Right ventricle myocardium superior (tissue), 1 donor: ENCODE data around the gene PDGFA. TPM values are rescaled to one million over a fixed set of nuclear protein-coding genes. Genes with fewer than 3 reads are reported as not detected.
A peak's percentile ranks its signal among the peaks of the same experiment; 100 is the strongest.

ENCODE experiments used
- ATAC-seq: fragments of 200-7000 bp; cut with Tn5 transposase; one replicate; pipeline ENCODE4 v1.9.1; 2020; ENCODE audit warnings: mild to moderate bottlenecking; ENCODE audit not compliant: poor library complexity
- DNase-seq: peaks from one replicate; pipeline ENCODE4 v3.0.0-alpha.2; 2020
- intact Hi-C: fragments of 100-400 bp; cut with DNase I; formaldehyde crosslinking; loops from one replicate; pipeline ENCODE4 v1.11.2; 2022
- total RNA-seq: library from RNA; stranded (reverse); fragmentation: NEBNext Ultra II Directional; extraction: Animal tissue kit (Norgen Biotek cat#: 25700); gene quantifications from one replicate; pipeline ENCODE4 v1.2.1, GENCODE V29; 2021
- donor health status: DM: no; HTN: yes; CAD: no; lungs with severe emphysema.

The PDGFA gene
- total RNA-seq, 1 donor from 2014 or later = 34.5 TPM

DNA sequence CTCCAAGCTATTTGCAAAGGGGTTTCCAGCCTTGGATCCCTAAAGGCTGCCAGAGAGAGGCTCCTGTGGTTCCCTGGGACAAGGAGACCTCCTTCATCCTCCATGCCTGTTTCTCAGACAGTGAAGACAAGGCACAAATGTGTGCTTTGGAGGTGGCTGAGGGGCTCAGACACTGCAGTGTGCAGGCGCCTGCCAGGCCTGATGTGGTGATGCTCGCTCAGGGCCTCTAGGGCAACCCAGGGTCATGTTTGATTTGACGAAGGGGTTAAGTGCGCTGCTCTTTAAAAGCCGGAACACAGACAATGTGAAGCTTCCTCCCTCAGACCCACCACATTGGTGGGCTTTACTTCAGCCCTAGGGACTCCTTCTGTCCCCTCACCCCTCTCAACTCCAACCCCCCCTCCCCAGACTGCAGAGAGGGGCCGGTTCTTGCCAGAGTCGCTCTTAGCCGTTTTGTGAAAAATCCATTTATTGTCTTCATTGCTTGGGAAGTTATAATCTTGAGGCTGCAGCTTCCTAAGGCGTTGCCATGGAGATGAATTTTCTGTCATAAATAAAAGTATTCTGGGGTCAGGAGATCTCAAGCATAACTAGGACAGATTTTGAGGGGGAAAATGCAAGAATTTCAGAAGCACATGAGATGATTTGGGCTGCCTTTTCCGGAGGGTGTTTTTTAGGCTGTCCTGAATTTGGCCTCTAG is 35.8 kb downstream of the PDGFA start:
- intact Hi-C loops = no loop called here
- DNase-seq = peak; percentile 30
- ATAC-seq = no peak

DNA sequence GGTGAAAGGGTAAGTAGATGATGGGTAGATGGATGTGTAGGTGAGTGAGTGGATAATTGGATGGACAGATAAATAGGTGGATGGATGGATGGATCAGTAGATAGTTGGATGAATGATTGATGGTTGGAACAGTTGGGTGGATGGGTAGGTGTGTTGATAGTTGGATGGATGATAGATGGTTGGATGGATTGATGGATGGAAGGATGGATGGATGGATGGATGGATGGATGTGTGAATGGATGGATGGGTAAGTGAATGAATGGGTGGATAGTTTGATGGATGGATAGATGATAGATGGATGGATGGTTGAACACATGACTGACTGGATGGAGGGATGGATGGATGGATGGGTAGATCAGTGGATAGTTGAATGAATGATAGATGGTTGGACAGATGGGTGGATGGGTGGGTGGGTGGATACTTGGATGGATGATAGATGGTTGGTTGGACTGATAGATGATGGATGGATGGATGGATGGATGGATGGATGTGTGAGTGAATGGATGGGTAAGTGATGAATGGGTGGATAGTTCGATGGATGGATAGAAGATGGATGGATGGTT is 37.0 kb downstream of the PDGFA start:
- ATAC-seq (no peak), DNase-seq (no peak)
- intact Hi-C loops = no loop called here

DNA sequence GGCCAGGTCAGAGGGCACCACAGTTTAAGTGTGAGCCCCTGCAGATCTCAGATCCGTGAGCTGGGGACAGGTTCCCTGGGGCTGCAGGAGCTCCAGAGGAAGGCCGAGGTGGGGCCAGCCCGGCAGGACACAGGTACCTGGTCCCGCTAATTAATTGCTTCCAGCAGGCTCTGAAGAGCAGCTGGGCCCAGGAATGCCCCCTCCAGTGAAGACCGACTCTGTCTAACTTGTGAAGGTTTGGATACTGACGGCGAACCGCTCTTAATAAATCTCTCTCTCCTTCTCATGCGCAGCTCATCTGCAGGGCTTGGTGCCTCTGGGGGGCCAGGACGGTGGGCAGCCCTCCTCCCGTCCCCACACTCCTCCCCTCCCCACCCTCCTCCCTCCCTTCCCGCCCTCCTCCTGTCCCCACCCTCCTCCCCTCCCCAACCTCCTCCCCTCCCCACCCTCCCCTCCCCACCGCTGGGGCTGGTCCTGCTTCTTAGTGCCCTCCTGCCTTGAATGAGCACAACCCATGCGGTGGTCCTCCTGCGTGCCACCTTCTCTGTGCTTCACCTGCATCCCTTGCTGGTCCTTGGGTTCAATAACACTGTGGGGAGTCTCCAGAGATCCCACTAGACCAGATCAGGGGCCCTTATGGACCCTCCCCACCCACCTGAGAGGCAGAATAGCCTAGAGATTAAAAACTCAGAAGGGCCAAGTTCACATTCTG is 38.3 kb downstream of the PDGFA start:
- intact Hi-C loops = no loop called here

DNA sequence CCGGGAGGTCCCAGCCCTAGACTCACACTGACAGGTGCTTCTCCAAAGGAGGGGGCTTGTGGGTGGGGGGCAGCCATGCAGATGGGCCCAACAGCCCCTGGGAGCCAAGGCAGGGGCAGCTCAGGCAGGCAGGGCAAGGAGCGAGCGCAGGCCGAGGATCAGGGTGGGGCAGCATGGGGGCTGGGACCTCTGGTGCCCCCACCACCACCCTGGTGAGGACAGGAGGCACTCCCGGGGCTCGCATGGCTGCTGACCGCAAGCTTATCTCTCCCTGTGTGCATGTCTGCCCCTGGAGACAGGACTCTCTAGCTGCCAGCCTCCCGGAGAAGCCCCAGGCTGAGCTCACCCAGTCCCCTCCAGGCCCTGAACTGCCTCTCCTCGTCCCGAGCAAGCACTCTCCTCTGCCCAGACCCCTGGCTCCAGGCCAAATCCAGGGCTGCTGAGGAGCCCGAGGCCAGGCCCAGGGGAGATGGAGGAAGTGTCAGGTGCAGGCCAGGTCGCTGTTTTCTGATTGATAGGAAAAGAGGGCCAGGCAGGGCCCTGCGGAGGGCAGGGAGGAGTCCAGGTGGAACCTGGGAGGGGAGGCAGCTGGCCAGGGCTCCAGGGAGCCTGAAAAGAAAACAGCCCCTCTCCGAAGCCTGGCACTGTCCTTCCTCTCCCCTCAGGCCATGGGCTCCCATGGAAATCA is 39.0 kb downstream of the PDGFA start:
- ATAC-seq = no peak
- intact Hi-C loops = no loop called here
- DNase-seq = peak; percentile 44

More for the DNA sequence above, 38.3 kb downstream of the PDGFA start:
- no peak for DNase-seq
- no peak for ATAC-seq

DNA sequence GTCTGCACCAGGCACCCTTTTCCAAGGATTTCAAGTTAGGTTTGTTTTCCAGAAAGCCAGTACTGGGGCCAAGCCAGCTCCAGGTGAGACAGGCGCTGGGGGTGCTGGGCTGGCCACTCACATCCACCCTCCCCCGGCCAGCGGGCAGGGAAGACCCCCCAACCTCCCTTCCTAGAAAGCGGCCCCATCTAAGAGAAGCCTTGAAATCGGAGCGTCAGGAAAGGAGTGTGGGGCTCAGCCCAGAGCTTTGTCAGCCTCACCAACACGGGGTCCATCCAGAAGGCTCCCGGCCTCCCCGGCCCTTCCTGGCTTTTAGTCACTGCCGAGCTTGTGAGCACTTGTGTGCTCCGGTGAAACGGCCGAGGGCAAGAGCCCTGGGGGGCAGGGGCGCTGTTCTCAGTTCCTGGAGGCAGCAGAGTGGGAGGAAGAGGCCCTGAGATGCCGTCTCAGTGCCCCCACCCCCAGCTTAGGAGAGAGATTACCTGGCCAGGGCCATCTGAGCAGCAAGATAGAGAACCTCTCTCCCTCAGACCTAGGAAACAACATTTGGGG is 39.6 kb downstream of the PDGFA start:
- DNase-seq (peak; percentile 20), ATAC-seq (no peak)
- intact Hi-C loops = no loop called here

DNA sequence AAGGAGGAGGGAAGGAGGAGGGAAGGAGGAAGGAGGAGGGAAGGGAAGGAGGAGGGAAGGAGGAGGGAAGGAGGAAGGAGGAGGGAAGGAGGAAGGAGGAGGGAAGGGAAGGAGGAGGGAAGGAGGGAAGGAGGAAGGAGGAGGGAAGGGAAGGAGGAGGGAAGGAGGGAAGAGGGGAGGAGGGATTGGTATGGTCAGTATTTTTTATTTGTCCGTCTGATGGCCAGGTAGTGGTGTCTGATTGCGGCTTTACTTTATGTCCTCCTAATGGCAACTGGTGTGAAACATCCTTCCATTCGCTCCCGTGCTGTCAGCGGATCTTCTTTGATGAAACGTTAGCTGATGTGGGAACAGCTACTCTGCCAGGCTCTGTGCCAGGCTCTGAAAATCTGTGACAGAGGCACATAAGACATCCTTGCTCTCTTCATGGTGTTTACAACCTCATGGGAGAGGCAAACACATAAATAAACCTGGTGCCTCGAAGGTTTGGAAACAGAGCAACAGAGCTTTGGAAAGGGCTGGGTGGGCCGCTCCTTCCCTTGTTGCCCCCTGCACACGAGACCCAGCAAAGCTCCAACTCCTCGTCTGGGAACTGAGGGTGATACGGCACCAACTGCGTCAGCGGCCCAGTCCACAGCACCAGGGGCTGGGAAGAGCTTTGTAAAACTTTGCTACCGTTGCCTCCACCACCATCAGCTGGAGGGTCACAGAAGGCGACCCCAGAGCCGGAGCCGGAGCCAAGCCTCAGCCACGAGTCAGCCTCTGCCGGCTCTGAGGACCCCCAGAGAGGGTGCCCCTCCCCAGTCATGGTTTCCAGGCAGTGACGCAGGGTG is 40.3 kb downstream of the PDGFA start:
- intact Hi-C loops = no loop called here
- no peak for ATAC-seq
- peak; percentile 22 for DNase-seq

DNA sequence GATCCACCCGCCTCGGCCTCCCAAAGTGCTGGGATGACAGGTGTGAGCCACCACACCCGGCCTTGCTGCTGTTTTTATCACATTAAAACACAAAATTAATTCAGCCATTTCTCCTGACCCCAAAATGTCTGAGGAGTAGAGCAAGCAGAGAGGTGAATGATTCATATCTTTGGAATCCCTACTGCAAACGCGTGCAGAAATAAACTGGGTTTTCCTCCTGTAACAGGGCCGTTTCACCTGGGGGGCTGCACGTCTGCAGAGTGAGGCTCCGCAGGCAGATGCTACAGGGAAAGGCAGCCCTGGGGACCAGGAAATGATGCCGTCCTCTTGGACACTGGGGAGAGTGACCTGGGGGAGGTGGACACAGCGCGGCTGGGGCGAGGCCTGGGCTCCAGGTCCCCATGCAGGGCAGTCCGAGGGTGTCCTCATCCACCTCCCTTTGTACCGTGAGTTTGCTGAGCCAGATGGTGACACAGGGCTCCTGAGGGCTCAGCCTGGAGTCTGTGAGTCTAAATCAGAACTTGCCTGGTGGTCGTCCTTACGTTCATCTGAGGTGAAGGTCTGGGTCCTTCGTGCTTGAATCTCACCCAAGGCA is 41.9 kb downstream of the PDGFA start:
- intact Hi-C loops = no loop called here
- ATAC-seq (no peak), DNase-seq (peak; percentile 20)

DNA sequence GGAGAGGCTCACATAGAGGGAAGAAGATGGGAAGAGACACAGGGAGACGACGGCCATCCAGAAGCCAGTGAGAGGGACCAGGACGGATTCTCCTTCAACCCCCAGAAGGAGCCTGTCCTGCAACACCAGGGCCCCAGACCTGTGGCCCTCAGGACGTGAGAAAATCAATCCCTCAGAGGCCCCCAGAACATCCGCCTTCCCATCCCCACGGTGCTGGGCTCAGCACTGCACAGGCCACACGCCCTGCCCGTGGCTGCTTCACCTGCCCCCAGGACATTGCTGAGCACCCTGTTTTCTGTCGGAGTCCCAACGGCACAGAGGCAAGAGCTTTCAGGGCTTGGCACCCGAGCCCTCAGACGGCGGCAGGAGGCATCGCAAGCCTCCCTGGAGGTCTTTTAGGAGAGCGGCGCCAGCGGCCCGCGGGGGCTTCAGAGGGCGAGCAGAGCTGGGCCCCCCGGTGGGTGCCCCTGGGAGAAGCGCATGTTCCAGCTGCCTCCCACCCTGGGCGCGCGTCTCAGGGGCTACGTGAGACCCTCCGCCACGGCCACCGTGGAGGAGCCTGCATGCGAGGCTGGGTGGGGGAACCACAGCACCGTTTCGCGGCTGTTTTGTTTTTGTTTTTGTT is 42.8 kb downstream of the PDGFA start:
- peak; percentile 29 for DNase-seq
- intact Hi-C loops = no loop called here
- no peak for ATAC-seq

DNA sequence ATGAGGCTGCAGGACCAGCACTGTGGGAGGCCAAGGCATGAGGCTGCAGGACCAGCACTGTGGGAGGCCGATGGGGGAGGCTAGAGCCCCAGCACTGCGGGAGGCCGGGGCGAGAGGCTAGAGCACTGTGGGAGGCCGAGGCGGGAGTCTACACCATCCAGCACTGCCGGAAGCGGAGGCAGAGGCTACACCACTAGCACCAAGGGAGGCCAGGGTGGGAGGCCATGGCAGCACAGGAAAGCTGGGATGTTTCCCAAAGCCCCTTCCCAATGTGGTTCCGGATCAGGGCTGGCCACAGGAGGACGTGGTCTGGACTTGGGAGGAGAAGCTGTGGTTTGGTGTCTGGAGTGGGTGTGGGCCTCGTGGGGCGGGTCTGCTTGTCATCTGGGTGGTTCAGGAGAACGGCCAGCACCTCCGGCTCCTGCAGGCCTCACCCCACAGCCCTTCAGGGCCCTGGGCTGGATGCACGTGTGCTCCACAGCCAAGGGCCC is 43.6 kb downstream of the PDGFA start:
- ATAC-seq (no peak), DNase-seq (peak; percentile 18)
- intact Hi-C loops = no loop called here

DNA sequence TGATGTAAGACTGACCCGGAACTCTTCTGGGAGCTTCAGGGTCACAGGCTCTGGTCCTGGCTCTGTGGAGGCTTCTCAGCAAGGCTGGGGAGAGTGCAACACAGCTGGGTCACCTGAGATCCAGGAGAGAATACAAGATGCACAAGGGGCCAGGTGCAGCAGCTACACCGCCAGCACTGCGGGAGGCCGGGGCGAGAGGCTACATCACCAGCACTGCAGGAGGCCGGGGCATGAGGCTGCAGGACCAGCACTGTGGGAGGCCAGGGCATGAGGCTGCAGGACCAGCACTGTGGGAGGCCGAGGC is 44.3 kb downstream of the PDGFA start:
- DNase-seq (peak; percentile 13), ATAC-seq (no peak)
- intact Hi-C loops = no loop called here

DNA sequence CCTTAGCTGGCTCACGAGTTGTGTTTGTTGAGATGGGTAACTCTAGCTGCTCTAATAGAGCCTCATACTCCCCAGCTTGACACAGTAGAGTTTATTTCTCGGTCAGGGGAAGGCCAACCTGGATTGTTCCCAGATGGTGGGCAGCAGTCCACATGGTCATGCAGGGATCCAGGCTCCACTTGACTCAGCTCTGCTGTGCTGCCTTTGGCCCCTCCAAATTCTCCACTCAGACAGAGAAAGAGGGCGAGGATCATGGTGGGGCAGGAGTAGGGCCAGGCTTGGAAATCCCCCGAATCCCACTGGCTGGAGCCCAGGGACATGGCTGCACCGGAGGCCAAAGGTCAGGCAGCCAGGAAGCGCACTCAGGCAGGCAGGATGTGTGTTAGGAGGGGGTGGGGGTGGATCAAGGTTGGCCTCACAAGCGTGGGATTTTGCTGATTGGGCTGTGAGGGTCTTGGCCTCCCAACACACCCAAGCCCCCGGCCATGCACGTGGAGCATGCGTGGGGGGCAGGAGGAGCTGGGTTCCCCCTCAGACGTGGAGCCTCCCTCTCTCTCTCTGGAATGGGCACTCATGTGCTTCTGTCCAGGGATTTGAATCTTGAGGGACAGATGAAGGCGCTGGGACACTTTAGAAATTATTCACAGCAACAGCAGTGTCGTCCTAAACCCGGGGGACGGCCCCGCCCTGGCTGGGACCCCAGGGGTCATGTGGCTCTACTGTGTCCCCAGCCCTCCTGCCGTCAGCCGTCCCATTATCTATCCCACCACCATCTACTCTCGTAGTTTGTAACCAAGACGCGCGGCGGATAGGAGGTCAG is 44.8 kb downstream of the PDGFA start:
- peak; percentile 20 for DNase-seq
- ATAC-seq = no peak
- intact Hi-C loops = no loop called here

DNA sequence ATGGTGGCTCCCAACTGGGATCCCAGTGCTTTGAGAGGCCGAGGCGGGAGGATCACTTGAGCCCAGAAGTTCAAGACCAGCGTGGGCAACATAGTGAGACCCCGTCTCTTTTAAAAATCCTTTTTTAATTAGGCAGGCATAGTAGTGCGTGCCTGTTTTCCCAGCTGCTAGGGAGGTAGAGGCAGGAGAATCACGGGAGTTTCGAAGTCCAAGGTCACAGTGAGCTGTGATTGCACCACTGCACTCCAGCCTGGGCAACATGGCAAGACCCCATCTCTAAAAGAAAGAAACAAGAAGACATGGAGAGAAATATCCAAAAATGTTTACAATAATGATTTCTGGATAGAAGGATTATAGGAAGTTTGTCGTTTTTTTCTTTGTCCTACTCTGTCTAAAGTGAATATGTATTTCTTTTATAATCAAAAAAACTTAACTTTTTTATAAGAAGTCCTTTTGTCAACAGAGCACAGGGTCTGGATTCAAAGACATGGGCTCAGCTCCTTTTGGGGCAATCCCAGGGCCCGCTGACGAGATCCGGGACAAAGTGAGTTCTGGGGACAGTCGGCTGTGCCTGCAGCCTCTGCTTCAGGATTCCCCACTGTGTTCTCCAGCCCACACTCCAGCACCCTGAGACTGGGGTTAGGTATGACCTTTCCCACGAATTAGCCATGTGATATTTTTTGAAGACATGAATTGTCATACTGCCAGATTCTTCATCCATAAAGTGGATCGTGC is 45.6 kb downstream of the PDGFA start:
- intact Hi-C loops = no loop called here
- ATAC-seq (no peak), DNase-seq (no peak)

DNA sequence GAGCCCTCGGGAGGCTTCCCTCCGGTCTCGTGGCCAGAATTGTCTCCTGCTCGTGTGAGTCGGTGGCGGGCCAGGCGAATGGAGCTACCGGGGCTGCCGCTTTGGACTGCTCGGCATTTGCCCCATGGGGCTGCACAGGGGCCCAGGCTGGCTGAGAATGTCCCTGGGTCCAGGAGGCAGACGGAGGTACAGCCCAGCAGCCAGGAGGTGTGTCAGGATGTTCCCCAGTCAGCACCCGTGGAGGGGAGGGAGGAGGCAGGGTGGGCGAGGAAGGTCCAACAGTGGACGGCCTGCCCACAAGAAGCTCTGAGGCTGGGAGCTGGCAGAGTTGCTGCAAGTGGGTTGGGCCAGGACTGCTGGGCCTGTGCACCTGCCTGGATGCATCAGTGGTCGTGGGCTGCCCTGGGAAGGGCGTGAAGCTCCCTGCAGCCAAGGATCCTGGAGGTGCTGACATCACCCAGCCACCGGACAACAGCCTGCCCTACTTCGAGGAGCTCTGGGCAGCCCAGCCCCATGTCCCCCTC is 46.4 kb downstream of the PDGFA start:
- DNase-seq (peak; percentile 29), ATAC-seq (no peak)
- intact Hi-C loops = no loop called here

DNA sequence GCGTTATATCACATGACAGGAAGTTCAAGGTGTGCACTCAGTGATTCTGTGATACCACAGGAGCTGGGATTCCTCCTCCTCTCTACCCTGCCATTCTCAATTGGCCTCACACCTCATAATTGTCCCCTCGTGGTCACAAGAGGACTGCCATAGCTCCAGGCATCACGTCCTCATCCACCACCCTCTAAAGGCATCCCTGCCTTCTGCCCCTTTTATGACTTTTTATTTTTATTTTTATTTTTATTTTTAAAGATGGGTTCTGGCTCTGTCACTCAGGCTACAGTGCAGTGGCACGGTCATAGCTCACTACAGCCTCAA is 47.0 kb downstream of the PDGFA start:
- ATAC-seq (no peak), DNase-seq (no peak)
- intact Hi-C loops = no loop called here

DNA sequence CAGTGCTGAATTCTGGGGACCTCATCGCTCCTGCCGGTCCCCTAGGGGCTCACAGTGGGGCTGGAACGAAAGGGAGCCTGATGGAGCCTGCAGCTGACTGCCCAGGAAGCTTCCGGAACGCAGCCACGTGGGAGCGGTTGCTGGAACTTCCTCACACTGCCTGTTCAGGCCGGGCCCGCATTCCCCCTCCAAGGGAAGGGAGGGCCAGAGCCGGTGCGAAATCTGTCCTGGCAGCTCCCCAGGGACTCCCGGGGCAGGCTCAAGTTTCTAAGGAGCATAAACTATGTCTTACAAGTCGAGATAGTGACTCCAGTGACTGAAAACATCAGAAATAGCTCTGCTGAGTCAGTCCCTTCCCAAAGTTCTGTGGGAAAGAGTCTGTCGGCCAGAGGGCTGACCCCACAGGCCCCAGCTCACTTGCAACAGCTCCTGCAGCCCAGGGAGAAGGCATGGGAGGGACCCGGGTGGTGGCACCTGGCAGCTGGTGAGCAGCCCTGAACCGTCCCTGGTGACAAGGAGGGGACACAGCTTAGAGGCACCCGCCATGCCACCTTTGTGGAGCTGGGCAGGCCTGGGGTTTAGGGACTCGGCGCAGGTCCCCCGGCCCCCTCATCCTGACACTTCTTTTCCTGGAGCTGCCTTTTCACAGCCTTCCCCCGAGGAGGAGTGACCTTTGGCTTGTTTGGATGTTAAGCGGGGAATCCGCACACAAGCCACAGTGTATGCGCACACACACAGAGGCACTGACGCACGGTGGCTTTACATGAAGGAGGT is 47.6 kb downstream of the PDGFA start:
- peak; percentile 85 for DNase-seq
- peak; percentile 81 for ATAC-seq
- intact Hi-C loops = no loop called here
